Measurements from ENCODE around the gene SNX24.

Gene SNX24

GRCh38 chr5:122942164-122942914, 96.9 kb downstream of the SNX24 start:
- ChIA-PET CTCF (interaction anchor here (1.1 kb wide), 1 partner anchor 20 kb away, joined by 3 read pairs; no protein-coding TSS in a partner anchor), POLR2A (no interaction called here)
- no peak for TF ChIP-seq CTCF (IDR thresholded peaks at IDR 0.05; ENCODE audit: insufficient read depth, low read length, missing control alignments)
- H3K4me3 ChIP-seq (ENCODE audit: low read depth, low read length): no peak overlapping the region
- DNase-seq (ENCODE audit: low read depth, low spot score): no peak

- DNase-seq (ENCODE audit: low read depth, low spot score): no peak
Observed at GRCh38 chr5:122943050-122943698, 97.8 kb downstream of the SNX24 start.

GRCh38 chr5:122944051-122944450, 98.6 kb downstream of the SNX24 start:
- ChIA-PET CTCF (no interaction called here), POLR2A (no interaction called here)
- no peak overlapping the region for H3K4me3 ChIP-seq (ENCODE audit: low read depth, low read length)
- TF ChIP-seq CTCF (IDR thresholded peaks at IDR 0.05; ENCODE audit: insufficient read depth, low read length, missing control alignments): no peak
- no peak for DNase-seq (ENCODE audit: low read depth, low spot score)

More at GRCh38 chr5:122943050-122943698, 97.8 kb downstream of the SNX24 start:
- ChIA-PET CTCF (interaction anchor here (1.1 kb wide), 1 partner anchor 21 kb away, joined by 3 read pairs; no protein-coding TSS in a partner anchor), POLR2A (no interaction called here)
- TF ChIP-seq CTCF (IDR thresholded peaks at IDR 0.05; ENCODE audit: insufficient read depth, low read length, missing control alignments): no peak
- H3K4me3 ChIP-seq (ENCODE audit: low read depth, low read length): no peak overlapping the region

GRCh38 chr5:122947372-122947771, 102.0 kb downstream of the SNX24 start:
- POLR2A ChIA-PET: no interaction called here
- CTCF ChIA-PET: no interaction called here

GRCh38 chr5:122947772-122948171, 102.4 kb downstream of the SNX24 start:
- TF ChIP-seq CTCF (IDR thresholded peaks at IDR 0.05; ENCODE audit: insufficient read depth, low read length, missing control alignments): no peak
- POLR2A ChIA-PET: no interaction called here
- DNase-seq (ENCODE audit: low read depth, low spot score): no peak
- no peak overlapping the region for H3K4me3 ChIP-seq (ENCODE audit: low read depth, low read length)
- CTCF ChIA-PET: no interaction called here

More at GRCh38 chr5:122947372-122947771, 102.0 kb downstream of the SNX24 start:
- DNase-seq (ENCODE audit: low read depth, low spot score): no peak
- TF ChIP-seq CTCF (IDR thresholded peaks at IDR 0.05; ENCODE audit: insufficient read depth, low read length, missing control alignments): no peak
- H3K4me3 ChIP-seq (ENCODE audit: low read depth, low read length): no peak overlapping the region

- H3K4me3 ChIP-seq (ENCODE audit: low read depth, low read length): no peak overlapping the region
- CTCF ChIA-PET: no interaction called here
- POLR2A ChIA-PET: no interaction called here
- DNase-seq (ENCODE audit: low read depth, low spot score): no peak
- TF ChIP-seq CTCF (IDR thresholded peaks at IDR 0.05; ENCODE audit: insufficient read depth, low read length, missing control alignments): no peak
Observed at GRCh38 chr5:122948319-122948718, 102.9 kb downstream of the SNX24 start.
